Astrocyte (in vitro differentiated cells and primary cell): ENCODE data around the gene PELO. TPM values are rescaled to one million over a fixed set of nuclear protein-coding genes. Genes with fewer than 3 reads are reported as not detected.

Experiments
- DNase-seq: peaks from one replicate; pipeline ENCODE4 v3.0.0-alpha.2; 2010; ENCODE audit warnings: low read depth
- FAIRE-seq: peaks from 2 replicates; lab custom pipeline; 2011; peaks lifted over from hg19 to GRCh38; lab: Jason Lieb, UNC
- H2AFZ ChIP-seq: 2 replicates; pipeline ENCODE4 v1.6.0; 2012; ENCODE audit warnings: low read depth, low read length, inconsistent platforms
- H3K27ac ChIP-seq: 2 replicates; pipeline ENCODE4 v1.5.1; 2011; ENCODE audit warnings: low read depth, low read length, inconsistent platforms
- H3K27me3 ChIP-seq: 2 replicates; pipeline ENCODE4 v1.6.0; 2011; ENCODE audit warnings: low read length, inconsistent platforms; ENCODE audit not compliant: insufficient read depth
- H3K36me3 ChIP-seq: 2 replicates; pipeline ENCODE4 v1.5.1; 2011; ENCODE audit warnings: low read length, inconsistent platforms; ENCODE audit not compliant: insufficient read depth
- H3K4me1 ChIP-seq: 2 replicates; pipeline ENCODE4 v1.5.1; 2011; ENCODE audit warnings: low read length, inconsistent platforms; ENCODE audit not compliant: insufficient read depth
- H3K4me2 ChIP-seq: 2 replicates; pipeline ENCODE4 v1.6.0; 2012; ENCODE audit warnings: low read length, inconsistent platforms
- H3K4me3 ChIP-seq: 2 replicates; pipeline ENCODE4 v1.5.1; 2011; ENCODE audit warnings: low read depth, mild to moderate bottlenecking, low read length, inconsistent platforms; ENCODE audit not compliant: insufficient read depth
- H3K79me2 ChIP-seq: 2 replicates; pipeline ENCODE4 v1.6.0; 2012; ENCODE audit warnings: mild to moderate bottlenecking, low read length, inconsistent platforms; ENCODE audit not compliant: insufficient read depth
- H3K9ac ChIP-seq: 2 replicates; pipeline ENCODE4 v1.6.0; 2012; ENCODE audit warnings: mild to moderate bottlenecking, low read length, inconsistent platforms
- H3K9me3 ChIP-seq: 2 replicates; pipeline ENCODE4 v1.5.1; 2012; ENCODE audit warnings: low read depth, mild to moderate bottlenecking, low read length, inconsistent platforms; ENCODE audit not compliant: insufficient read depth
- H4K20me1 ChIP-seq: 2 replicates; pipeline ENCODE4 v1.6.0; 2012; ENCODE audit warnings: low read length, inconsistent platforms; ENCODE audit not compliant: insufficient read depth
- H3K27ac Mint-ChIP-seq: one replicate; pipeline ENCODE4 v1.8.0; 2021; ENCODE audit warnings: mild to moderate bottlenecking, mixed read lengths; ENCODE audit not compliant: unreplicated experiment
- H3K27me3 Mint-ChIP-seq: one replicate; pipeline ENCODE4 v1.8.0; 2021; ENCODE audit warnings: low read depth, mixed read lengths; ENCODE audit not compliant: unreplicated experiment
- H3K36me3 Mint-ChIP-seq: one replicate; pipeline ENCODE4 v1.8.0; 2021; ENCODE audit warnings: low read depth, mixed read lengths; ENCODE audit not compliant: unreplicated experiment
- H3K4me1 Mint-ChIP-seq: one replicate; pipeline ENCODE4 v1.8.0; 2021; ENCODE audit warnings: low read depth, mixed read lengths; ENCODE audit not compliant: unreplicated experiment
- H3K4me3 Mint-ChIP-seq: one replicate; pipeline ENCODE4 v1.8.0; 2021; ENCODE audit warnings: mild to moderate bottlenecking, moderate library complexity, mixed read lengths; ENCODE audit not compliant: unreplicated experiment
- H3K9me3 Mint-ChIP-seq: one replicate; pipeline ENCODE4 v1.8.0; 2021; ENCODE audit warnings: mild to moderate bottlenecking, mixed read lengths; ENCODE audit not compliant: unreplicated experiment
- CTCF ChIP-seq: IDR thresholded peaks from 2 replicates; pipeline ENCODE4 v1.5.1; 2011; ENCODE audit warnings: low read depth, mild to moderate bottlenecking, inconsistent platforms, low read length, moderate library complexity; ENCODE audit not compliant: insufficient read depth
- EZH2 ChIP-seq: IDR thresholded peaks from 2 replicates; pipeline ENCODE4 v1.6.1; 2012; ENCODE audit warnings: mild to moderate bottlenecking, low read length, inconsistent platforms; ENCODE audit not compliant: insufficient read depth
- total RNA-seq: library from RNA; stranded (reverse); gene quantifications from 2 replicates; pipeline ENCODE4 v1.2.1, GENCODE V29; 2021

Gene PELO
- total RNA-seq, 1 donor from 2014 or later = 75.8 TPM

GRCh38 chr5:52774005-52774410 lies 13.7 kb upstream of the PELO start:
- peaks cover 7% of the 10 kb centered on the region for H3K4me1 Mint-ChIP-seq
- no peak overlapping the region for H3K4me2 ChIP-seq
- H3K27ac Mint-ChIP-seq = no peak overlapping the region

GRCh38 chr5:52776116-52776515 lies 11.6 kb upstream of the PELO start:
- no peak for FAIRE-seq
- H4K20me1 ChIP-seq = no peaks in the 10 kb centered on the region
- H3K9ac ChIP-seq = no peak overlapping the region
- TF ChIP-seq EZH2 (no peak), CTCF (no peak)
- H3K36me3 ChIP-seq = no peaks in the 10 kb centered on the region
- H3K4me3 ChIP-seq = no peak overlapping the region
- H3K4me1 ChIP-seq = no peaks in the 10 kb centered on the region
- no peaks in the 10 kb centered on the region for H3K27me3 Mint-ChIP-seq
- DNase-seq = no peak
- no peak overlapping the region for H3K4me3 Mint-ChIP-seq
- H3K4me1 Mint-ChIP-seq = peaks cover 7% of the 10 kb centered on the region
- H3K9me3 Mint-ChIP-seq = no peaks in the 10 kb centered on the region
- no peak overlapping the region for H3K27ac ChIP-seq
- H2AFZ ChIP-seq = no peak overlapping the region
- H3K79me2 ChIP-seq = no peaks in the 10 kb centered on the region
- no peaks in the 10 kb centered on the region for H3K9me3 ChIP-seq
- no peak overlapping the region for H3K4me2 ChIP-seq
- peaks cover 2% of the 10 kb centered on the region for H3K36me3 Mint-ChIP-seq
- H3K27me3 ChIP-seq = no peaks in the 10 kb centered on the region
- H3K27ac Mint-ChIP-seq = no peak overlapping the region

More at GRCh38 chr5:52774005-52774410, 13.7 kb upstream of the PELO start:
- H3K4me3 ChIP-seq = no peak overlapping the region
- H2AFZ ChIP-seq = no peak overlapping the region
- no peak overlapping the region for H3K9ac ChIP-seq
- H4K20me1 ChIP-seq = no peaks in the 10 kb centered on the region
- H3K27ac ChIP-seq = no peak overlapping the region
- no peaks in the 10 kb centered on the region for H3K27me3 Mint-ChIP-seq
- no peaks in the 10 kb centered on the region for H3K36me3 Mint-ChIP-seq
- no peak for DNase-seq
- no peak for FAIRE-seq
- no peaks in the 10 kb centered on the region for H3K9me3 ChIP-seq
- H3K4me1 ChIP-seq = no peaks in the 10 kb centered on the region
- H3K36me3 ChIP-seq = no peaks in the 10 kb centered on the region
- TF ChIP-seq CTCF = no peak
- no peak for TF ChIP-seq EZH2
- no peak overlapping the region for H3K4me3 Mint-ChIP-seq
- H3K79me2 ChIP-seq = no peaks in the 10 kb centered on the region
- no peaks in the 10 kb centered on the region for H3K27me3 ChIP-seq
- no peaks in the 10 kb centered on the region for H3K9me3 Mint-ChIP-seq

GRCh38 chr5:52777186-52777585 lies 10.5 kb upstream of the PELO start:
- Histone ChIP-seq H4K20me1 (no peaks in the 10 kb centered on the region), H3K9ac (no peak overlapping the region), H3K4me3 (no peak overlapping the region), H3K79me2 (no peaks in the 10 kb centered on the region), H3K27me3 (no peaks in the 10 kb centered on the region), H3K4me1 (no peaks in the 10 kb centered on the region), H3K4me2 (no peak overlapping the region), H3K27ac (no peak overlapping the region), H3K36me3 (no peaks in the 10 kb centered on the region), H3K9me3 (no peaks in the 10 kb centered on the region), H2AFZ (no peak overlapping the region)
- Mint-ChIP-seq H3K4me3 (no peak overlapping the region), H3K36me3 (peaks cover 2% of the 10 kb centered on the region), H3K4me1 (peaks cover under 1% of the 10 kb centered on the region), H3K27ac (no peak overlapping the region), H3K9me3 (no peaks in the 10 kb centered on the region), H3K27me3 (no peaks in the 10 kb centered on the region)
- TF ChIP-seq CTCF (no peak), EZH2 (no peak)
- FAIRE-seq = no peak
- DNase-seq = no peak
